Left hindlimb (tissue), 1 donor: ENCODE results near the gene ELL2.
"Not testable (repeated sequence)": the region's sequence is repeated elsewhere in the genome, so short reads cannot be mapped to it uniquely, and the experiment has no call there.

ENCODE experiments used
- DNase-seq: peaks from one replicate; pipeline ENCODE4 v3.0.0-alpha.2; 2018

Gene ELL2

GRCh38 chr5:95878417-95879323, 83.0 kb downstream of the ELL2 start:
- DNase-seq = no peak

- no peak for DNase-seq
These were observed 84.9 kb downstream of the ELL2 start for GRCh38 chr5:95876782-95877181.

- no peak for DNase-seq
These were observed 87.4 kb downstream of the ELL2 start for GRCh38 chr5:95874246-95874645.

GRCh38 chr5:95873351-95873750, 88.3 kb downstream of the ELL2 start:
- DNase-seq = no peak

- no peak for DNase-seq
These were observed 89.0 kb downstream of the ELL2 start for GRCh38 chr5:95872346-95873268.

- no peak for DNase-seq
These were observed 90.4 kb downstream of the ELL2 start for GRCh38 chr5:95871146-95871806.

- DNase-seq = no peak
These were observed 91.5 kb downstream of the ELL2 start for GRCh38 chr5:95870105-95870672.

GRCh38 chr5:95869173-95869855, 92.3 kb downstream of the ELL2 start:
- not testable (repeated sequence) for DNase-seq

GRCh38 chr5:95868136-95868535, 93.5 kb downstream of the ELL2 start:
- no peak for DNase-seq

GRCh38 chr5:95866435-95867040, 95.1 kb downstream of the ELL2 start:
- no peak for DNase-seq

- DNase-seq = no peak
These were observed 96.6 kb downstream of the ELL2 start for GRCh38 chr5:95864944-95865504.

- DNase-seq = no peak
These were observed 97.2 kb downstream of the ELL2 start for GRCh38 chr5:95864456-95864855.

GRCh38 chr5:95863383-95863757, 98.3 kb downstream of the ELL2 start:
- no peak for DNase-seq

- no peak for DNase-seq
These were observed 98.8 kb downstream of the ELL2 start for GRCh38 chr5:95862671-95863382.

- no peak for DNase-seq
These were observed 99.6 kb downstream of the ELL2 start for GRCh38 chr5:95861864-95862561.

- peak; percentile 59 for DNase-seq
These were observed 100.3 kb downstream of the ELL2 start for GRCh38 chr5:95861221-95861863.

- DNase-seq = no peak
These were observed 102.0 kb downstream of the ELL2 start for GRCh38 chr5:95859661-95860060.

- peak; percentile 93 for DNase-seq
These were observed 102.7 kb downstream of the ELL2 start for GRCh38 chr5:95858661-95859595.
